ENCODE data around the gene FARP1.

Gene FARP1

GRCh38 chr13:98288211-98288610 is 145.3 kb downstream of the FARP1 start:
- DNase-seq = no peak

- peak; percentile 66 for DNase-seq
These were observed 146.5 kb downstream of the FARP1 start for GRCh38 chr13:98289339-98289945.

GRCh38 chr13:98290261-98290660 is 147.4 kb downstream of the FARP1 start:
- DNase-seq = no peak

GRCh38 chr13:98291658-98292057 is 148.8 kb downstream of the FARP1 start:
- no peak for DNase-seq

- no peak for DNase-seq
These were observed 150.2 kb downstream of the FARP1 start for GRCh38 chr13:98293103-98293502.

GRCh38 chr13:98293570-98294142 is 150.8 kb downstream of the FARP1 start:
- no peak for DNase-seq

GRCh38 chr13:98295371-98295770 is 152.5 kb downstream of the FARP1 start:
- DNase-seq = no peak

- no peak for DNase-seq
These were observed 154.2 kb downstream of the FARP1 start for GRCh38 chr13:98297051-98297450.

- no peak for DNase-seq
These were observed 154.9 kb downstream of the FARP1 start for GRCh38 chr13:98297745-98298144.

- DNase-seq = no peak
These were observed 155.7 kb downstream of the FARP1 start for GRCh38 chr13:98298599-98298998.

- no peak for DNase-seq
These were observed 156.5 kb downstream of the FARP1 start for GRCh38 chr13:98299235-98299965.

GRCh38 chr13:98299966-98300350 is 157.1 kb downstream of the FARP1 start:
- DNase-seq = no peak

GRCh38 chr13:98300956-98301641 is 158.2 kb downstream of the FARP1 start:
- DNase-seq = no peak

GRCh38 chr13:98301721-98302120 is 158.8 kb downstream of the FARP1 start:
- DNase-seq = peak; percentile 34

GRCh38 chr13:98303858-98304257 is 161.0 kb downstream of the FARP1 start:
- DNase-seq = no peak

GRCh38 chr13:98305670-98306069 is 162.8 kb downstream of the FARP1 start:
- no peak for DNase-seq

- no peak for DNase-seq
These were observed 164.7 kb downstream of the FARP1 start for GRCh38 chr13:98307463-98308085.

- no peak for DNase-seq
These were observed 165.4 kb downstream of the FARP1 start for GRCh38 chr13:98308086-98308911.

GRCh38 chr13:98309569-98310335 is 166.9 kb downstream of the FARP1 start:
- no peak for DNase-seq

- no peak for DNase-seq
These were observed 167.7 kb downstream of the FARP1 start for GRCh38 chr13:98310485-98311199.

GRCh38 chr13:98311200-98311548 is 168.3 kb downstream of the FARP1 start:
- no peak for DNase-seq

Data from NCI-H2171 treated with DMSO at 0.1 percent for 48 hours (cell line).